Muscle of leg (tissue), 11 donors: ENCODE data around the gene CCSER1. TPM values are rescaled to one million over a fixed set of nuclear protein-coding genes. Genes with fewer than 3 reads are reported as not detected.
A peak's percentile ranks its signal among the peaks of the same experiment; 100 is the strongest.
"Not testable (repeated sequence)": the region's sequence is repeated elsewhere in the genome, so short reads cannot be mapped to it uniquely, and the experiment has no call there.

Experiments
- DNase-seq: peaks from one replicate; pipeline ENCODE4 v3.0.0; 2013
- H3K27ac ChIP-seq: one replicate; pipeline ENCODE4 v1.5.1; 2013; ENCODE audit warnings: mild to moderate bottlenecking, low read length, control low read depth
- H3K27me3 ChIP-seq: one replicate; pipeline ENCODE4 v1.6.1; 2013; ENCODE audit warnings: low read length; ENCODE audit not compliant: control insufficient read depth, insufficient read depth
- H3K36me3 ChIP-seq: one replicate; pipeline ENCODE4 v1.6.1; 2013; ENCODE audit warnings: low read length; ENCODE audit not compliant: control insufficient read depth, insufficient read depth
- H3K4me1 ChIP-seq: one replicate; pipeline ENCODE4 v1.6.1; 2013; ENCODE audit warnings: low read length; ENCODE audit not compliant: control insufficient read depth, insufficient read depth
- H3K4me3 ChIP-seq: one replicate; pipeline ENCODE4 v1.5.1; 2013; ENCODE audit warnings: low read length, control low read depth
- H3K9me3 ChIP-seq: replicated peaks from 2 replicates; pipeline ENCODE4 v1.6.1; 2013; ENCODE audit warnings: low read depth, low read length; ENCODE audit not compliant: control insufficient read depth
- WGBS: methylation state at CpG from one replicate; pipeline ENCODE4 v1.1.5; 2013; ENCODE audit warnings: missing lambda C conversion rate; ENCODE audit not compliant: insufficient coverage; 5-methylcytosine and 5-hydroxymethylcytosine counted together
- polyA plus RNA-seq, 8 donors: library from polyadenylated mRNA; unstranded; fragments of 120-200 nt; gene quantifications; one replicate each; pipeline versions ENCODE4 v1.2.1 to v1.2.3, GENCODE V29; 2013; ENCODE audit warnings: inconsistent platforms in 1 of 8, low replicate concordance in 1 of 8; ENCODE audit not compliant: insufficient read length in 8 of 8, insufficient read depth in 1 of 8
- total RNA-seq: library from RNA; stranded (reverse); fragments of 120-200 nt; gene quantifications from one replicate; pipeline ENCODE4 v1.2.4, GENCODE V29; 2013

CCSER1 gene
- total and polyA plus RNA-seq, 9 donors = 0.26 to 1.2 (median 0.41) TPM

- no peaks in the 10 kb centered on the region for H3K4me1 ChIP-seq
- no peak for DNase-seq
- no peak overlapping the region for H3K4me3 ChIP-seq
- WGBS = no CpG with 5 or more reads among the region's 1 CpG
- H3K36me3 ChIP-seq = no peaks in the 10 kb centered on the region
- peaks cover 4% of the 10 kb centered on the region for H3K9me3 ChIP-seq
- H3K27ac ChIP-seq = no peak overlapping the region
- no peaks in the 10 kb centered on the region for H3K27me3 ChIP-seq
Measured at GRCh38 chr4:91171217-91171616, 1044.0 kb downstream of the CCSER1 start.

GRCh38 chr4:91185061-91185460 is 1057.9 kb downstream of the CCSER1 start:
- H3K36me3 ChIP-seq, H3K4me1 ChIP-seq, H3K27me3 ChIP-seq, H3K9me3 ChIP-seq, H3K4me3 ChIP-seq, DNase-seq, H3K27ac ChIP-seq: not testable (repeated sequence)
- no CpG with 5 or more reads among the region's 1 CpG for WGBS

- H3K4me1 ChIP-seq = no peaks in the 10 kb centered on the region
- H3K4me3 ChIP-seq = no peak overlapping the region
- no peak overlapping the region for H3K27ac ChIP-seq
- no peaks in the 10 kb centered on the region for H3K9me3 ChIP-seq
- peak; percentile 4 for DNase-seq
- no peaks in the 10 kb centered on the region for H3K36me3 ChIP-seq
- WGBS = no CpG with 5 or more reads among the region's 4 CpGs
- no peaks in the 10 kb centered on the region for H3K27me3 ChIP-seq
Measured at GRCh38 chr4:91198951-91199350, 1071.8 kb downstream of the CCSER1 start.

- Histone ChIP-seq H3K4me3 (no peak overlapping the region), H3K4me1 (no peaks in the 10 kb centered on the region), H3K27me3 (no peaks in the 10 kb centered on the region), H3K36me3 (no peaks in the 10 kb centered on the region), H3K9me3 (no peaks in the 10 kb centered on the region), H3K27ac (no peak overlapping the region)
- no peak for DNase-seq
- WGBS = no CpG with 5 or more reads among the region's 3 CpGs
Measured at GRCh38 chr4:91207535-91207934, 1080.3 kb downstream of the CCSER1 start.

DNA sequence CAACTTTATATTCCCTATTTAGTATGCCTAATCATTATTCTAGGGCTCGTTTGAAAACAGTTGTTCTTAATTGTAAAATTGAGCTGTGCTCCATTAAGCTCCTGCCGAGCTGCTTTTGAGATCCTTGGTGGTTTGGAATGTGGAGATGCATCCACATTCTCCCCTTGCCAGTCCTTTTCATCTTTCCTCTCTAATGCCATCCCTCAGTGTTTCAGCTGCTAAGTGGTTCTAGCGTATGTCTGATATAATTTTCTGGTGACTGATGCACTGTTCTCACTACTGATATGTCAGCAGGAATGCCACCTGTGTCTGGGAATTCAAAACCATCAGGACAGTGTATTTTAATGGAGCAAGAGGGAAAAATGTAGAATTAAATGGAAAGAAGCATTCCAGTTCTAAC is 1085.0 kb downstream of the CCSER1 start:
- Histone ChIP-seq H3K4me1 (no peaks in the 10 kb centered on the region), H3K9me3 (no peaks in the 10 kb centered on the region), H3K4me3 (no peak overlapping the region), H3K36me3 (no peaks in the 10 kb centered on the region), H3K27me3 (no peaks in the 10 kb centered on the region), H3K27ac (no peak overlapping the region)
- WGBS = no CpG with 5 or more reads among the region's 3 CpGs
- DNase-seq = no peak

- H3K27me3 ChIP-seq, H3K36me3 ChIP-seq, H3K4me1 ChIP-seq, H3K9me3 ChIP-seq, DNase-seq, H3K27ac ChIP-seq, H3K4me3 ChIP-seq: not testable (repeated sequence)
- WGBS = 95% methylated on average over 12 of the region's 26 CpGs
Measured at GRCh38 chr4:91217831-91218403, 1090.7 kb downstream of the CCSER1 start.

GRCh38 chr4:91220315-91220714 is 1093.1 kb downstream of the CCSER1 start:
- H3K4me3 ChIP-seq = no peak overlapping the region
- no peak for DNase-seq
- no peak overlapping the region for H3K27ac ChIP-seq
- H3K27me3 ChIP-seq = no peaks in the 10 kb centered on the region
- H3K4me1 ChIP-seq = no peaks in the 10 kb centered on the region
- no CpG with 5 or more reads among the region's 2 CpGs for WGBS
- no peaks in the 10 kb centered on the region for H3K36me3 ChIP-seq
- H3K9me3 ChIP-seq = no peaks in the 10 kb centered on the region

GRCh38 chr4:91222014-91222413 is 1094.8 kb downstream of the CCSER1 start:
- Histone ChIP-seq H3K36me3 (no peaks in the 10 kb centered on the region), H3K9me3 (no peaks in the 10 kb centered on the region), H3K27me3 (no peaks in the 10 kb centered on the region), H3K27ac (no peak overlapping the region), H3K4me1 (no peaks in the 10 kb centered on the region), H3K4me3 (no peak overlapping the region)
- DNase-seq = no peak
- no CpG with 5 or more reads among the region's 4 CpGs for WGBS

- DNase-seq = no peak
- Histone ChIP-seq H3K36me3 (no peaks in the 10 kb centered on the region), H3K4me1 (no peaks in the 10 kb centered on the region), H3K27ac (no peak overlapping the region), H3K27me3 (no peaks in the 10 kb centered on the region), H3K4me3 (no peak overlapping the region), H3K9me3 (no peaks in the 10 kb centered on the region)
- WGBS = no CpG with 5 or more reads among the region's 1 CpG
Measured at GRCh38 chr4:91226867-91227266, 1099.7 kb downstream of the CCSER1 start.

GRCh38 chr4:91228659-91229058 is 1101.5 kb downstream of the CCSER1 start:
- Histone ChIP-seq H3K4me3 (no peak overlapping the region), H3K4me1 (no peaks in the 10 kb centered on the region), H3K9me3 (no peaks in the 10 kb centered on the region), H3K27ac (no peak overlapping the region), H3K27me3 (no peaks in the 10 kb centered on the region), H3K36me3 (no peaks in the 10 kb centered on the region)
- 80% methylated on average over 1 of the region's 3 CpGs for WGBS
- peak; percentile 0 for DNase-seq

- no peak for DNase-seq
- Histone ChIP-seq H3K27ac (no peak overlapping the region), H3K27me3 (no peaks in the 10 kb centered on the region), H3K4me1 (no peaks in the 10 kb centered on the region), H3K36me3 (no peaks in the 10 kb centered on the region), H3K9me3 (no peaks in the 10 kb centered on the region), H3K4me3 (no peak overlapping the region)
- no CpG with 5 or more reads among the region's 2 CpGs for WGBS
Measured at GRCh38 chr4:91233164-91233563, 1106.0 kb downstream of the CCSER1 start.
